GM18499 (cell line): ENCODE results near the gene SIRT5.

Experiments used
- ATAC-seq: cut with Tn5 transposase; IDR thresholded peaks from one replicate; pipeline ENCODE4 v1.9.1; 2021; ENCODE audit warnings: moderate number of reproducible peaks; ENCODE audit not compliant: insufficient read depth, unreplicated experiment

The SIRT5 gene

DNA sequence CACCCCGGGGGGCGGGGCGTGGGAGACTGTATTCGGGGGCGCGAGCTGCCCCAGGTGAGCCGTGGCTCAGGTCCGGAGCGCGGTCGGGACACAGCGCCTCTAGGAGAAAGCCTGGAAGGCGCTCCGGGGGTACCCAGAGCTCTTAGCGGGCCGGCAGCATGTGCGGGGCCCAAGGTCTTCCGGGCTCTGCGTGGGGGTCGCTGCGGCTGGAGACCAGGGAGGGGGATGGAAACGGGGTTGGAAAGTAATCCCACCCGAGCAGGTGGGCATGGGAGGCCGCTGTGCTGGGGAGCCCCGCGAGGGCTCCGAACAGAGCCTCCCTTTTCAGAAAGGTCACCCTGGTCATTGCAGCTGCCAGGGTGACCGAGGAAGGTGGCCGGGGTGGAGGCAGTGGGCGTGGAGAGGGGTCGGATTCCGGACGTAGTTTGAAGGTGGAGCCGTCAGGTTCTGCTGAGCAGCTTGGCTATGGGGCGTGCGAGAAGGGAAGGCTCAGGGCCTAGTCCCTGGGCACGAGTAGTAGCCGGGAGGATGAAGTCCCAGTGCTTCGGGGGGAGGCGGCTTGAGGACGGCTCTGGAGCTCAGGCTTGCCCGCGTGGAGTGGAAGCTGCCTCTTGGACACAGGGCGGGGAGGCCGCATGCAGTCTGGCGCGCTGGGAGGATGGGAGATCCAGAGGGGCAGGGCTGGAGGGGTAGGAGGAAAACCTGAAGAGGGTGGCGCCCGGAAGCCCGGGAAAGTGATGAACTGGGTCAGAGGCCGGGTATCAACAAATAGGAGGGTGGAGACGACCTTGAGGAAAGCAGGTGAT lies at the start of gene SIRT5:
Gene SIRT5 (plus strand): TSS at position 31 of the 806 bp plus-strand sequence. CDS start 9,510 bp downstream, outside the sequence.
- ATAC-seq = peak; percentile 41

DNA sequence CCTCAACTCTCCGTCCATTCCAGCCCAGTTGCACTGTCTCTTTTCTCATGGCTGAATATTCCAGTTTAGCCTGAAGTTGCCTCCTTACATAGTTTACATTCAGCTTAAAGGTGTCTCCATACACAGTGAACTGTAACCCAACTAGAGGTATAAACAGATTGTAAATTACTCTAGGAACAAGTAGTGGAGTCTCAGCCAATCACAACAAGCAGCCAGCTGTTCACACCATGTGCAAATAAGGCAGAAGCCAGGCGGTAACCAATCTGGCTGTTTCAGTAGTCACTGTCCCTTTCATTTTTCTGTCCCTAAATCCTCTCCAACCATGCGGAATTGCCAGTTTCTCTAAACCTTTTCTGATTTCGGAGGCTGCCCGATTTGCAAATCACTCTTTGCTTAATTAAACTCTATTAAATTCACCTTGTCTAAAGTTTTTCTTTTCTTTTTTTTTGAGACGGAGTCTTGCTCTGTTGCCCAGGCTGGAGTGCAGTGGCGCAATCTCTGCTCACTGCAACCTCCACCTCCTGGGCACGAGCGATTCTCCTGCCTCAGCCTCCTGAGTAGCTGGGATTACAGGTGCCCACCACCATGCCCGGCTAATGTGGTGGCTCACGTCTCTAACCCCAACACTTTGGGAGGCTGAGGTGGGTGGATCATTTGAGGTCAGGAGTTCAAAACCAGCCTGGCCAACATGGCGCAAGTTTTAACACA lies 49.4 kb upstream of the SIRT5 start:
- ATAC-seq = no peak

DNA sequence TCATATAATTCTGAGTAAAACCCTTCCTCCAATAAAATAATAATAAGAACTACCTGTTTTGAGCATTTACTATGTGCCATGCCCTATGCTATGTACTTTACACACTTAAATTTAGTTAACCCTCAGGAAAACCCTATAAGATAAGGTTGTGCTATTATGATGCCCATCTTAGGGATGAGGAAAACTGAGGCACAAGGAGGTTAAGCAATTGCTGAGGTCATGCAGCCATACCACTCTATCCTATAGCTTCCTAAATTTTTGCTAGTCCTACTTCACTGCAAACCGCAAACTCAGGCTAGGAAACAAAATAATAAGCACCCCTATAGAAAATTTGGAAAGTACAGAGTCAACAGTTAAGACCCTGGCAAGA lies 48.1 kb upstream of the SIRT5 start:
- no peak for ATAC-seq

DNA sequence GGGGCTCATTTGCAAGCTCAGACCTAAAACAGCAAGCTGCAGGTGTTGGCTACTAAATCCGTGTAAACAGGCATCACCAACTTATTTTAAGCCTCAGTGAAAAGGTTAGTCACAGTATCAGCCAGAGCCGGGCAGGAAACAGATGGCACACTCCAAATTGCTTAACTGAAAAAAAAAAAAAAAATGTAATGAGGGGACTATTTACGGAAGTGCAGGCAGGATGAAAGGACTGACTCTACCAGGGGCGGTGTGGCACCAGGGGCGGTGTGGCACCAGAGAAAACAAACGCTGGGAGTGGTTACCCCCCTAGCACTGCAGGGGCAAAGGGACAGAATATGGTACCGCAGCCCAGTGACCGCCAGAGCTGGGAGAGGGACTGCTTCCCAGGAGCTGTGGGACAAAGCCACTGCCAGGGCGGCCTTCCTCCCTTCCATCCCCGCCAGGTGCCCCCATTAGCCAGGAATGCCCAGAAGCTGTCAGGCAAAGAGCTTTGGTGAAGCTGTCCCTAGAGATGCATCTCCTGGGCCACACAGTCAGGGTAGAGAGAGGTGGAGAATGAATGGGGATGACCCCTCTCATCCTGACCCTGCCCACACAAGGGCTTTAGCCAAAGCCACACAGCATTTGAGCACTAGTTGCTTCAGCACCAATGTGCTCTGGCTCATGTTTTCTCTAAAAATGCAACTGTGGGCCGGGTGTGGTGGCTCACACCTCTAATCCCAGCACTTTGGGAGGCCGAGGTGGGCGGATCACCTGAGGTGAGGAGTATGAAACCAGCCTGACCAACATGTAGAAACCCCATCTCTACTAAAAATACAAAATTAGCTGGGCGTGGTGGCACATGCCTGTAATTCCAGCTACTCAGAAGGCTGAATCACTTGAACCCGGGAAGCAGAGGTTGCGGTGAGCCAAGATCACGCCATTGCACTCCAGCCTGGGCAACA lies 47.4 kb upstream of the SIRT5 start:
- peak; percentile 56 for ATAC-seq

DNA sequence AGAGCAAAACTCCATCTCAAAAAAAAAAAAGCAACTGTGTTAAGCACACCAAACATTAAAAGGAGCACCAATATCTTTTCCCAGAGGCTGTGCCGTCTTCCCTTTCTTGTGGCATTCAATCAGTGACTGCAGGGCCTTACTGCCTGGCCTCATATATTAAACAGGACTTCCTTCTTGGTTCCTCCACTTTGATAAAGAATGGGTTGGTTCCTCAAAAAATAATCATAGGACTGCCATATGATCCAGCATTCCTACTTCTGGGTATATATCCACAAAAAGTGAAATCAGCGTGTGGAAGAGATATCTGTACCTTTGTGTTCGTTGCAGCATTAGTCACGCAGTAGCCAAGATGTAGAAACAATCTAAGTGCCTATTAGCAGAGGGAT lies 46.7 kb upstream of the SIRT5 start:
- ATAC-seq = no peak

DNA sequence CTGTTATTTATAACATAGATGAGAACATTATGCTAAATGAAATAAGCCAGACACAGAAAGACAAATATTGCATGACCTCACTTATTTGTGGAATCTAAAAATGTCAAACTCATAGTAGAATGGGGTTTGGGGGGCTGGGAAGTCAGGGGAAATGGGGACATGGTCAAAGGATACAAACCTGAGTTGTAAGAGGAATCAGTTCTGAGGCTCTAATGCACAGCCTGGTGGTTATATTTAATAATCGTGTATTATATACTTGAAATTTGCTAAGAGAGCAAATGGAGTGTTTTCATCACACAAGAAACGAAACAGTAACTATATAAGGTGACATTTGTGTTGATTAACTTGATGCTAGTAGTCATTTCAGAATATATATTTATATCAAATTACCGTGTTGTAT lies 46.2 kb upstream of the SIRT5 start:
- no peak for ATAC-seq

DNA sequence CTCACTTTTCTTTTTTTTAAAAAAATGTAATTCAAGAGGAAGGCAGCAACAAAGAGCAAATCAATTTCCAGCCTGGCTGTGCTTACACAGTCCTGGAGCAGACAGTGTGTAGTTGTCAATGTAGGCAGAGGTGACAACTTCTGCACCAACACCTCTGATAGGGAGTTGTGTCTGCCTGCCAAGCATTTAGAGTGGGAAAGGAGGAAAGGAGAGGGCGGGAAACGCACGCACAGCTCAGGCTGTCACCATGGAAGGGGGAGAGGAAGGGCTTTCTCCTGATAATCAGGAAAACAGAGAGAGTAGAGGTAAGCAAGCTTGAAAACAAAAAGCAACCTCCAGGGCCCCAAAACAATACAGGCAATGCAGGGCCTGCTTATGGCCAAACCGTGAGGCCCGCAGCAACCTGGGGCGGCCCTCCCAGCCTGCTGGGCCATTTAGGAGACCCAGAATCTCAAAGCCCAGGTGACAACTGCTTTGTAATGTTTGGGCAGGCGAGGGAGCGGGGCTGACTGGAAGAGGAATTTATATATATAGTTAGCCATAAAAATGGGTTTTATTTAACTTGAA lies 45.5 kb upstream of the SIRT5 start:
- ATAC-seq = no peak

DNA sequence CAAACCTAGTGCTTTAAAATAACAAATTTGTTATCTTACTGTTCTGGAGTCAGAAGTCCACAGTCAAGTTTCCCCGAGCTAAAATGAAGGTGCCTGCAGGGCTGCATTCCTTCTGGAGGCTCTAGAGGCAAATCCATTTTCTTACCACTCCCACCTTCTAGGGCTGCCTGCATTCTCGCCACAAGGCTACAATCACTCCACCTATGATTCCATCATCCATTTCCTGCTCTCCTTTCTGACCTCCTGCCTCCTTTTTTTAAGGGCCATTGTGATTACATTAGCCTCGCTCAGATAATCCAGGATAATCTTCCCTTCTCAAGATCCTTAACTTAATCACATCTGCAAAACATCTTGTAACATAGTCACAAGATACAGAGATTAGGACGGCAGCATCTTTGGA lies 42.4 kb upstream of the SIRT5 start:
- no peak for ATAC-seq

DNA sequence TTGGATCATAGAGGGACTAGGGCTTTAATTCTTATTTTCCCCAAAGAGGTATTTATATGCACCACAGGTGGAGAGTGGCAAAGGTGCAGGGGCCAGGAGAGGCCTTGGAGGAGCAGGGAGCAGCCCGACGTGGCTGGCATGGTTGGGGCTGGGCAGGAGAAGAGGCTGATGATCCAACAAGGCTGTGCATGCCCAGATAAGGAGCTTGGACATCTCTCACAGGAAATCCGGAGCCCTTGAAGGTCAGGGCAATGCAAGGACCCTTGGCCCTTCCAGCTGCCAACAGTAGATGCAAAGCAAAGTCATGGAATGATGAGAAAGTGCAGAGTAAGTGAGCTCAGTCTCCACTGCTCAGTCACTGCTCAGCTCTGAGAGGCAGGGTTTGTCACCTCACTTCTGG lies 39.9 kb upstream of the SIRT5 start:
- no peak for ATAC-seq

DNA sequence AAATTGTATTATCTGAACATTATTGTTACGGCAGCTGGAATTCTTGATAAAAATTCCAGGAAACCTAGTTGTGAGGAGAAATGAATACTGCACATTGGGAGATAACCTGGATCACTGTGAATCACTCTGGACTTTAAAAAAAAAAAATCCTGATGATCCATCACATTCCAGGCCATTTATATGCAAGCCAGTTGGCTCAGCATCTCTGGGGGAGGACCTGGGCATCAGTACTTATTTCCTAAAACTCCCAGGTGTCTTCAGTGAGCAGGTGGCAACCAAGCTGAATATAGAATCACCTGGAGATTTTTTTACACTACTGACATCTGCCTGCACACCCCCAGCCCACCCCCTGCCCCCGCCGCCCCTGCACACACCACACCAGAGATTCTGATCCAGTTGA lies 39.1 kb upstream of the SIRT5 start:
- no peak for ATAC-seq

DNA sequence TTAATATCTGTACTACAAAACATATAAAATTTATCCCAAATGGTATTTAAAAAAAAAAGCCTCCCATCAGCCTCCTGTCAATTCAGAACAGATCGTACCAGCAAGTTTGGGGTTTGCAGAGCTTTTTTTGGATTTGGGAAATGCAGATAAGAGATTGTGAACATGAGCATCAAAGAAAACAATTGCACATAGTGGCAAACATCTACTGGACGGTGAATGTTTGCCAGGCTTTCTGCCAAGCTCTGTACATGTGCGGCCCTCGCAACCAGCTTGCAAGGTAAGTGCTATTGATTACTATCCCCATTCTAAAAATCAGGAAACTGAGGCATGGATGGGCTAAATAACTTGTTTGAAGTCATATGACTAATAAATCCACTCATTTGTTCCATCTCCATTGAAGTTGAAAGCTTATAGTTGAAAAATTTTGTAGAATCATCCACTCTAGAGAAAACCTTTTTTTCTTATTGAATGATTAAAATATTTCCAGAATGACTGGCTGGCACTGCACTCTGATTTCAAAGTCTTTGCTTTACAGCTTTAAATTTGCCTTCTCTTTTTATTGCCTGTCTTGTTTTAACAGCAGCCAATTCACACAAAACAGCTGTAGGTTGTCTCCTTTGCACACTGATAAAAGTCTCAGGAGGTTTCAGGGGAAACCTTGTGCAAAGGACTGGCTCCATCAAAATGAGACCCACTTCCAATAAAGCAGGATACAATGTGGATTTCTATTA lies 37.4 kb upstream of the SIRT5 start:
- no peak for ATAC-seq

DNA sequence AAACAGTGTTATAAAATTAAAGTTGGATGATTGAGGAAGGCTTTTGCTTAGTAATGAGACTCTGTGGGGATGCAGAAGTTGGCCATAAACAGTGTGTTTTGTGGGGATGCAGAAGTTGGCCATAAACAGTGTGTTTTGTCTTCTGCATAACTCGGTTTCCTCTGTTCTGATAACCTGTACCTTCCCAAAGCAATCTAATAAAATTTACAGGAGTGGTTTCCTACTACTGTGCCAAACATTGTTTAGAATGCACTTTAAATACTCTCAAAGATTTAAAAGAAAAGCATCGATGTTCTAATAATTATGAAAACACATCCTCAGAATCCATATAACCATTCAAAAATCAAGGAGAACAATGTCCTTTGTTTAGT lies 36.9 kb upstream of the SIRT5 start:
- ATAC-seq = no peak

DNA sequence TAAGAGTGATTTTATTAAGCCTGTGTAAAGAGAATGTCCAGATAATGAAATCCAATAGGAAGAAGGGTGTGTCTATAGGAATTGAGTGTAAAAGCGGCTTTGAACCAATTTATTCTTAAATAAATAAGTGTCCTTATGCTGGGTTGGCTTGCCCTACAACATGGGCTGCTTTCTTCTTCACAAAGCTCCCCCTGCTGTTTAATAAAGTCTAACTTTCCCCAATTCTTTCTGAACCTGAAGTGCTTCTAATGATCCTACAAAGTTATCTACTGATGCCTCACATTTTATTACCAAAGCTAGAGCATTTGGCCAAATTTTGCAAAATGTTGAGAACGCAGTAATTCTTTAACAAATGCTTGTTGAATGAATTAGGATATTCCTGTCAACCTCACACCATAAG lies 36.3 kb upstream of the SIRT5 start:
- no peak for ATAC-seq

DNA sequence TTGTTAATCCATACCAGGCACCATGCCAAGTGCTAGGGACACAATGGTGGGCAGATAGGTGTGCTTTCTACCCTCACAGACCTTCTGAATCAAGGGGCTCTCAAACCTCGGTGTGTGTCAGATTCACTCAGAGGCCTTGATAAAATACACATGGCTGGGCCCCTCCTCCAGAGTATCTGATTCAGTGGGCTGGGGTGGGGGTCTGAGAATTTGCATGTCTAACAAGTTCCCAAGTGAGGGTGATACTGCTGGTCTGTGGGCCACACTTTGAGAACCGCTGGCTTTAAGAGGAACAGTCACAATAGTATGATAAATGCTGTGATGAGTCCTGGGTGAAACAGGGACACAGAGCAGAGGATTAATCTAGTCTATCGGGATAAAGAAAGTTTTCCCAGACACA lies 35.8 kb upstream of the SIRT5 start:
- ATAC-seq = no peak

DNA sequence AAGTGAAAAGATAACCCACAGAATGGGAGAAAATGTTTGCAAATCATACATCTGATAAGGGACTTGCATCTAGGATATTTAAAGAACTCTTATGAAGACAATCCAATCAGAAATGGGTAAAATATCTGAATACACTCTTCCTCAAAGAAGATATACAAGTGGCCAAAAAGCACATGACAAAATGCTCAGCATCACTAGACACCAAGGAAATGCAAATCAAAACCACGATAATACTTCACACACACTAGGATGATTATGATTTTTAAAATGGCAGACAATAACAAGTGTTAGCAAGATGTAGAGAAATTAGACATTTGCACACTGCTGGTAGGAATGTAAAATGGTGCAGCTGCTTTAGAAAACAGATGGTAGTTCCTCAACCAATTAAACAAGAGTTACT lies 34.8 kb upstream of the SIRT5 start:
- no peak for ATAC-seq

DNA sequence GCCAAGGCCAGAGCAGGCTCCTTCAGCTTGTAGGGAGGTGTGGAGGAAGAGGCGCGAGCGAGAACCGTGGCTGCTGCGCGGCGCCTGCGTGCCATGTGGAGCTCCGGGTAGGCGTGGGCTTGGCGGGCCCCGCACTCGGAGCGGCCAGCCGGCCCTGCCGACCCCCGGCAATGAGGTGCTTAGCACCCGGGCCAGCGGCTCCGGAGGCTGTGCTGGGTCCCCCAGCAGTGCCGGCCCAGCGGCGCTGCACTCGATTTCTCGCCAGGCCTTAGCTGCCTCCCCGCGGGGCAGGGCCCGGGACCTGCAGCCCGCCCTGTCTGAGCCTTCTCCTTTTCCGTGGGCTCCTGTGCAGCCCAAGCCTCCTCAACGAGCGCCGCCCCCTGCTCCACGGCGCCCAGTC lies 32.9 kb upstream of the SIRT5 start:
- ATAC-seq = no peak

DNA sequence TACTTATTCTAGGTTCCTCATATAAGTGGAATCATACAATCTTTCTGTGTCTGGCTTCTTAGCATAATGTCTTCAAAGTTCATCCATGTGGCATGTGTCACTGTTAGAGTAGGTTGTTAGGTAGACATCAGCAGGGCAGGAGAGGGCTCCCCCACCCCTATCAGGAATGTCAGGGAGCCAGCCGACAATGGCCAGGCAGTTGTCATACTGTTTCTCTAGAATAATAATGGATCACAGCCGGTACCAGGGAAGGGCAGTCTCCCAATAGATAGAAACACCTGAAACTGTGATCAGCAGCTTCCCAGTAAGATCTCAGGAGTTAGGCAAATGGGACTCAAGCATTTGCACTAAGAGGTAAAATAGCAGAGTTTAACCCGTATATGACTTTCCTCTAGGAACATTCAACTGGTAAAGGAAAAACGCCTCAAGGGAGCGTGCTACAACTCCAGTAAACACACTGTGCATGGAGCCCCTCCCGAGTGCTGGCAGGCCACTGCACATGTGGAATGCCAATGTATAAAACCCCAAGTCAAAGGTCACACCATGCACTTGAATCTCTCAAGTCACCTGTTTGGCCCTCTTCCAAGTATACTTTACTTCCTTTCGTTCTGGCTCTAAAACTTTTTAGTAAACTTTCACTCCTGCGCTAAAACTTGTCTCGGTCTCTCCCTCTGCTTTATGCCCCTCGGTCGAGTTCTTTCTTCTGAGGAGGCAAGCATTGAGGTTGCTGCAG lies 29.8 kb upstream of the SIRT5 start:
- no peak for ATAC-seq

DNA sequence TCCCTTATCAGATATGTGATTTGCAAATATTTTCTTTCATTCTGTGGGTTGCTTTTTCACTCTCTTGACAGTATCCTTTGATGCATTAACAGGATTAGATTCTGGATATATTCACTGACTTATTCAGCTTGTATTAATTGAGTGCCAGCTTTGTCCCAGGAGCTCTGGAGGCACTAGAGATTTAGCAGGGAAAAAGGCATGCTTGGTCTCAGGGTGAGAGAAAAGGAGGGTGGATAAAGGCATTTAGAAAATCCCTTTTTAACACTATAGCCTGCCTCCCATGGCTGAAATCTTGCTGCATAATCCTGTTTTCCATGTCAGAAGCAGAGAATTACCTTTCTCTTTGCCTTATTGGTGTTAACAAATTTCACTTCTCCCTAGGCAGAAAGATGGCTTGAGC lies 28.5 kb upstream of the SIRT5 start:
- ATAC-seq = no peak

DNA sequence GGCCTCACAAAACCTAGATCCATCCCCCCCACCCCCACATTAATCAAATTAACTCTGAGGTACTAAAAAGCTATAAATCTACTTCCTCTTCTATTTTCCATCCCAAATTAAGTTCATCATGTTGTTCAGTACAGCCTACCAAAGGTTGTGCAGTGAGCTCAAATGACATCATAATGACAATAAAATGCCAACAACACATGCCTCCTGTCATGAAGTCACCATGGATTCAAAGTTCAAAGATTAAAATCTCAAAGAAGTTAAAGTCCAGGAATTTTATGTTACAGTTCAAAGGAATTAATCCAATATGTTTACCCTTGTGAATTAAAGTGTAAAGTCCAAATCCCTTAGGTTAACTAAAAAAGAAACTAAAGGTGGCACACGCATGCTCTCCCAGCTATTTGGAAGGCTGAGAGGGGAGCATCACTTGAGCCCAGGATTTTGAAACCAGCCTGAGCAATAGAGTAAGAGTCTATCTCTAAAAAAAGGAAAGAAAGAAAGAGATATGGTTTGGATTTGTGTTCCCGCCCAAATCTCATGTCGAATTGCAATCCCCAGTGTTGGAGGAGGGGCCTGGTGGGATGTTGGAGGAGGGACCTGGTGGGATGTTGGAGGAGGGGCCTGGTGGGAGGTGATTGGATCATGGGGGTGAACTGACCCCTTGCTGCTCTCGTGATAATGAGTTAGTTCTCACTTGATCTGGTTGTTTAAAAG lies 25.7 kb upstream of the SIRT5 start:
- no peak for ATAC-seq
